DND-41 (cell line): ENCODE data around the gene LRRIQ1.

Experiments
- ATAC-seq: fragments of 200-7000 bp; cut with Tn5 transposase; 3 replicates; pipeline ENCODE4 v1.9.1; 2021; ENCODE audit warnings: low read depth; ENCODE audit not compliant: insufficient read depth
- DNase-seq: peaks from one replicate; pipeline ENCODE4 v3.0.0-alpha.2; 2020
- H2AFZ ChIP-seq: 2 replicates; pipeline ENCODE4 v1.6.0; 2012; ENCODE audit warnings: low read depth, low read length
- H3K27ac ChIP-seq: 2 replicates; pipeline ENCODE4 v1.5.1; 2012; ENCODE audit warnings: low read length, inconsistent platforms
- H3K27me3 ChIP-seq: fragments of 200-600 bp; sonication (generic); 2 replicates; pipeline ENCODE4 v1.6.0; 2012; ENCODE audit warnings: low read length, mild to moderate bottlenecking, inconsistent platforms; ENCODE audit not compliant: insufficient read depth, poor library complexity
- H3K36me3 ChIP-seq: 2 replicates; pipeline ENCODE4 v1.5.1; 2012; ENCODE audit warnings: low read length, inconsistent platforms; ENCODE audit not compliant: insufficient read depth
- H3K4me1 ChIP-seq: 2 replicates; pipeline ENCODE4 v1.5.1; 2012; ENCODE audit warnings: mild to moderate bottlenecking, low read length; ENCODE audit not compliant: insufficient read depth
- H3K4me2 ChIP-seq: 2 replicates; pipeline ENCODE4 v1.6.0; 2012; ENCODE audit warnings: mild to moderate bottlenecking, moderate library complexity, low read length, inconsistent platforms; ENCODE audit not compliant: insufficient read depth
- H3K4me3 ChIP-seq, 2 experiments: fragments of 200-600 bp in 1 of 2; shearing (Covaris generic) in 1 of 2; 2 replicates each; pipeline ENCODE4 v1.5.1; 2012 to 2016; ENCODE audit warnings: inconsistent platforms in 2 of 2, low read length in 2 of 2, mild to moderate bottlenecking in 2 of 2, low read depth in 1 of 2, moderate library complexity in 1 of 2
- H3K79me2 ChIP-seq: 2 replicates; pipeline ENCODE4 v1.6.0; 2012; ENCODE audit warnings: low read length, inconsistent platforms; ENCODE audit not compliant: insufficient read depth
- H3K9ac ChIP-seq: 2 replicates; pipeline ENCODE4 v1.6.0; 2012; ENCODE audit warnings: low read depth, mild to moderate bottlenecking, inconsistent platforms, low read length, moderate library complexity
- H3K9me3 ChIP-seq: 2 replicates; pipeline ENCODE4 v1.5.1; 2012; ENCODE audit warnings: low read length, moderate library complexity, mild to moderate bottlenecking, inconsistent platforms; ENCODE audit not compliant: insufficient read depth, severe bottlenecking
- H4K20me1 ChIP-seq: 2 replicates; pipeline ENCODE4 v1.6.0; 2012; ENCODE audit warnings: low read length; ENCODE audit not compliant: insufficient read depth
- CTCF ChIP-seq: IDR thresholded peaks from 2 replicates; pipeline ENCODE4 v1.5.1; 2012; ENCODE audit warnings: borderline replicate concordance, low read length, moderate library complexity, mild to moderate bottlenecking; ENCODE audit not compliant: poor library complexity, severe bottlenecking; ENCODE audit errors: extremely low read depth
- EZH2 ChIP-seq: IDR thresholded peaks from 3 replicates; pipeline ENCODE4 v1.6.1; 2012; ENCODE audit warnings: borderline replicate concordance, low read depth, mild to moderate bottlenecking, moderate library complexity, low read length, inconsistent platforms; ENCODE audit not compliant: severe bottlenecking

LRRIQ1 gene

GRCh38 chr12:84996759-84997158, 39.4 kb upstream of the LRRIQ1 start:
- Histone ChIP-seq H3K9me3 (no peaks in the 10 kb centered on the region), H3K27ac (no peak overlapping the region), H3K4me1 (no peaks in the 10 kb centered on the region), H3K36me3 (no peaks in the 10 kb centered on the region), H3K4me3 (no peak overlapping the region), H2AFZ (no peak overlapping the region), H3K27me3 (no peaks in the 10 kb centered on the region), H4K20me1 (no peaks in the 10 kb centered on the region), H3K9ac (no peak overlapping the region), H3K4me2 (no peak overlapping the region), H3K79me2 (no peaks in the 10 kb centered on the region)
- DNase-seq (no peak), ATAC-seq (no peak)
- no peak for TF ChIP-seq EZH2
- no peak for TF ChIP-seq CTCF

- ATAC-seq (no peak), DNase-seq (no peak)
- Histone ChIP-seq H3K9me3 (no peaks in the 10 kb centered on the region), H3K27me3 (no peaks in the 10 kb centered on the region), H3K4me1 (no peaks in the 10 kb centered on the region), H3K9ac (no peak overlapping the region), H3K4me2 (no peak overlapping the region), H3K36me3 (no peaks in the 10 kb centered on the region), H4K20me1 (no peaks in the 10 kb centered on the region), H3K4me3 (no peak overlapping the region), H3K27ac (no peak overlapping the region), H2AFZ (no peak overlapping the region), H3K79me2 (no peaks in the 10 kb centered on the region)
- TF ChIP-seq EZH2 (no peak), CTCF (no peak)
These were observed 37.8 kb upstream of the LRRIQ1 start for GRCh38 chr12:84998341-84998740.

- no peak for DNase-seq
- H3K9me3 ChIP-seq: no peaks in the 10 kb centered on the region
- H4K20me1 ChIP-seq: no peaks in the 10 kb centered on the region
- H3K4me2 ChIP-seq: no peak overlapping the region
- H3K4me1 ChIP-seq: no peaks in the 10 kb centered on the region
- ATAC-seq: no peak
- no peak overlapping the region for H3K4me3 ChIP-seq
- TF ChIP-seq CTCF (no peak), EZH2 (no peak)
- no peaks in the 10 kb centered on the region for H3K79me2 ChIP-seq
- no peak overlapping the region for H3K9ac ChIP-seq
- H3K36me3 ChIP-seq: no peaks in the 10 kb centered on the region
- H2AFZ ChIP-seq: no peak overlapping the region
- H3K27me3 ChIP-seq: no peaks in the 10 kb centered on the region
- H3K27ac ChIP-seq: no peak overlapping the region
These were observed 35.4 kb upstream of the LRRIQ1 start for GRCh38 chr12:85000729-85001128.

- Histone ChIP-seq H3K4me2 (no peak overlapping the region), H3K27ac (no peak overlapping the region), H3K9me3 (no peaks in the 10 kb centered on the region), H3K36me3 (no peaks in the 10 kb centered on the region), H3K4me3 (no peak overlapping the region), H2AFZ (no peak overlapping the region), H3K9ac (no peak overlapping the region), H4K20me1 (no peaks in the 10 kb centered on the region), H3K79me2 (no peaks in the 10 kb centered on the region), H3K4me1 (no peaks in the 10 kb centered on the region), H3K27me3 (no peaks in the 10 kb centered on the region)
- ATAC-seq (no peak), DNase-seq (no peak)
- no peak for TF ChIP-seq EZH2
- no peak for TF ChIP-seq CTCF
These were observed 33.3 kb upstream of the LRRIQ1 start for GRCh38 chr12:85002778-85003296.
